ENCODE results near the gene LPP. TPM values are rescaled to one million over a fixed set of nuclear protein-coding genes. Genes with fewer than 3 reads are reported as not detected.

The LPP gene
- total RNA-seq, 1 experiment from 2014 or later: 20.4 TPM

GRCh38 chr3:188400494-188401243 is 246.7 kb downstream of the LPP start:
- CTCF ChIA-PET: no interaction called here
- Histone ChIP-seq H3K27ac (ENCODE audit: low read length) (no peak overlapping the region), H2AFZ (ENCODE audit: low read length) (no peak overlapping the region), H3K9me2 (replicated peaks; ENCODE audit: low read length) (no peaks in the 10 kb centered on the region), H3K36me3 (ENCODE audit: low read depth, low read length) (no peaks in the 10 kb centered on the region), H3K4me2 (ENCODE audit: low read length) (no peak overlapping the region), H3K4me1 (ENCODE audit: insufficient read depth, low read length) (no peaks in the 10 kb centered on the region), H3K4me3 (ENCODE audit: low read length) (no peak overlapping the region), H4K20me1 (ENCODE audit: low read length) (no peaks in the 10 kb centered on the region), H3F3A (ENCODE audit: low read length, unreplicated experiment) (no peaks in the 10 kb centered on the region), H3K79me2 (ENCODE audit: low read length) (no peaks in the 10 kb centered on the region), H3K9me3 (ENCODE audit: low read length) (no peaks in the 10 kb centered on the region), H3K27me3 (ENCODE audit: low read length) (no peaks in the 10 kb centered on the region), H3K9ac (ENCODE audit: low read length) (no peak overlapping the region)
- intact Hi-C loops (cut with micrococcal nuclease): no loop called here
- POLR2A ChIA-PET (ENCODE audit: unreplicated experiment): interaction anchor here (0.5 kb wide), 1 partner anchor 662 kb away, joined by 3 read pairs; no protein-coding TSS in a partner anchor
- no peak for ATAC-seq
- no TSS peak for BruUV-seq (replicated peaks)
- TF ChIP-seq EZH2 (IDR thresholded peaks at IDR 0.05; ENCODE audit: low read length, unreplicated experiment): no peak
- no peak for TF ChIP-seq EZH2phosphoT487 (IDR thresholded peaks at IDR 0.05; ENCODE audit: borderline replicate concordance, low read length)
- TF ChIP-seq CTCF (conservative IDR thresholded peaks at IDR 0.05; ENCODE audit: low read depth, low read length): no peak
- no peak for DNase-seq

- Histone ChIP-seq H3F3A (ENCODE audit: low read length, unreplicated experiment) (no peaks in the 10 kb centered on the region), H3K27me3 (ENCODE audit: low read length) (no peaks in the 10 kb centered on the region), H3K4me3 (ENCODE audit: low read length) (no peak overlapping the region), H3K4me1 (ENCODE audit: insufficient read depth, low read length) (no peaks in the 10 kb centered on the region), H3K36me3 (ENCODE audit: low read depth, low read length) (no peaks in the 10 kb centered on the region), H4K20me1 (ENCODE audit: low read length) (no peaks in the 10 kb centered on the region), H3K9me2 (replicated peaks; ENCODE audit: low read length) (no peaks in the 10 kb centered on the region), H3K79me2 (ENCODE audit: low read length) (no peaks in the 10 kb centered on the region), H3K4me2 (ENCODE audit: low read length) (no peak overlapping the region), H3K9me3 (ENCODE audit: low read length) (no peaks in the 10 kb centered on the region), H2AFZ (ENCODE audit: low read length) (no peak overlapping the region), H3K9ac (ENCODE audit: low read length) (no peak overlapping the region), H3K27ac (ENCODE audit: low read length) (no peak overlapping the region)
- DNase-seq (no peak), ATAC-seq (no peak)
- ChIA-PET POLR2A (ENCODE audit: unreplicated experiment) (interaction anchor here (0.6 kb wide), 1 partner anchor 19 kb away, joined by 4 read pairs; no protein-coding TSS in a partner anchor), CTCF (no interaction called here)
- BruUV-seq (replicated peaks): no TSS peak
- intact Hi-C loops (cut with micrococcal nuclease): no loop called here
- TF ChIP-seq CTCF (conservative IDR thresholded peaks at IDR 0.05; ENCODE audit: low read depth, low read length): no peak
- no peak for TF ChIP-seq EZH2phosphoT487 (IDR thresholded peaks at IDR 0.05; ENCODE audit: borderline replicate concordance, low read length)
- TF ChIP-seq EZH2 (IDR thresholded peaks at IDR 0.05; ENCODE audit: low read length, unreplicated experiment): no peak
These were observed 247.5 kb downstream of the LPP start for GRCh38 chr3:188401244-188401993.

- ATAC-seq (no peak), DNase-seq (no peak)
- Histone ChIP-seq H3K9me3 (ENCODE audit: low read length) (no peaks in the 10 kb centered on the region), H3K4me1 (ENCODE audit: insufficient read depth, low read length) (no peaks in the 10 kb centered on the region), H3K79me2 (ENCODE audit: low read length) (no peaks in the 10 kb centered on the region), H3K4me2 (ENCODE audit: low read length) (no peak overlapping the region), H3K9ac (ENCODE audit: low read length) (no peak overlapping the region), H4K20me1 (ENCODE audit: low read length) (no peaks in the 10 kb centered on the region), H3F3A (ENCODE audit: low read length, unreplicated experiment) (no peaks in the 10 kb centered on the region), H3K9me2 (replicated peaks; ENCODE audit: low read length) (no peaks in the 10 kb centered on the region), H3K4me3 (ENCODE audit: low read length) (no peak overlapping the region), H3K36me3 (ENCODE audit: low read depth, low read length) (no peaks in the 10 kb centered on the region), H2AFZ (ENCODE audit: low read length) (no peak overlapping the region), H3K27ac (ENCODE audit: low read length) (no peak overlapping the region), H3K27me3 (ENCODE audit: low read length) (no peaks in the 10 kb centered on the region)
- no TSS peak for BruUV-seq (replicated peaks)
- intact Hi-C loops (cut with micrococcal nuclease): no loop called here
- ChIA-PET POLR2A (ENCODE audit: unreplicated experiment) (no interaction called here), CTCF (no interaction called here)
- TF ChIP-seq EZH2phosphoT487 (IDR thresholded peaks at IDR 0.05; ENCODE audit: borderline replicate concordance, low read length): no peak
- TF ChIP-seq EZH2 (IDR thresholded peaks at IDR 0.05; ENCODE audit: low read length, unreplicated experiment): no peak
- no peak for TF ChIP-seq CTCF (conservative IDR thresholded peaks at IDR 0.05; ENCODE audit: low read depth, low read length)
These were observed 248.3 kb downstream of the LPP start for GRCh38 chr3:188402229-188402628.

All from PC-3 (cell line).